Measurements from ENCODE around the gene RPL10A.
"Not testable (repeated sequence)": the region's sequence is repeated elsewhere in the genome, so short reads cannot be mapped to it uniquely, and the experiment has no call there.

RPL10A gene

GRCh38 chr6:35516712-35517111 is 48.5 kb downstream of the RPL10A start:
- TF ChIP-seq ZFX (IDR thresholded peaks at IDR 0.05), result no peak
- TF ChIP-seq, protein P1, sequence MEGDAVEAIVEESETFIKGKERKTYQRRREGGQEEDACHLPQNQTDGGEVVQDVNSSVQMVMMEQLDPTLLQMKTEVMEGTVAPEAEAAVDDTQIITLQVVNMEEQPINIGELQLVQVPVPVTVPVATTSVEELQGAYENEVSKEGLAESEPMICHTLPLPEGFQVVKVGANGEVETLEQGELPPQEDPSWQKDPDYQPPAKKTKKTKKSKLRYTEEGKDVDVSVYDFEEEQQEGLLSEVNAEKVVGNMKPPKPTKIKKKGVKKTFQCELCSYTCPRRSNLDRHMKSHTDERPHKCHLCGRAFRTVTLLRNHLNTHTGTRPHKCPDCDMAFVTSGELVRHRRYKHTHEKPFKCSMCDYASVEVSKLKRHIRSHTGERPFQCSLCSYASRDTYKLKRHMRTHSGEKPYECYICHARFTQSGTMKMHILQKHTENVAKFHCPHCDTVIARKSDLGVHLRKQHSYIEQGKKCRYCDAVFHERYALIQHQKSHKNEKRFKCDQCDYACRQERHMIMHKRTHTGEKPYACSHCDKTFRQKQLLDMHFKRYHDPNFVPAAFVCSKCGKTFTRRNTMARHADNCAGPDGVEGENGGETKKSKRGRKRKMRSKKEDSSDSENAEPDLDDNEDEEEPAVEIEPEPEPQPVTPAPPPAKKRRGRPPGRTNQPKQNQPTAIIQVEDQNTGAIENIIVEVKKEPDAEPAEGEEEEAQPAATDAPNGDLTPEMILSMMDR (conservative IDR thresholded peaks at IDR 0.05), result no peak
- H3K27ac ChIP-seq, result no peak overlapping the region

- H3K27ac ChIP-seq, result not testable (repeated sequence)
Observed at GRCh38 chr6:35517978-35518377, 49.8 kb downstream of the RPL10A start.

- no peak overlapping the region for H3K27ac ChIP-seq
- TF ChIP-seq ZFX (IDR thresholded peaks at IDR 0.05), result no peak
- TF ChIP-seq, protein P1 (conservative IDR thresholded peaks at IDR 0.05), result no peak
Observed at GRCh38 chr6:35518566-35519312, 50.5 kb downstream of the RPL10A start.

DNA sequence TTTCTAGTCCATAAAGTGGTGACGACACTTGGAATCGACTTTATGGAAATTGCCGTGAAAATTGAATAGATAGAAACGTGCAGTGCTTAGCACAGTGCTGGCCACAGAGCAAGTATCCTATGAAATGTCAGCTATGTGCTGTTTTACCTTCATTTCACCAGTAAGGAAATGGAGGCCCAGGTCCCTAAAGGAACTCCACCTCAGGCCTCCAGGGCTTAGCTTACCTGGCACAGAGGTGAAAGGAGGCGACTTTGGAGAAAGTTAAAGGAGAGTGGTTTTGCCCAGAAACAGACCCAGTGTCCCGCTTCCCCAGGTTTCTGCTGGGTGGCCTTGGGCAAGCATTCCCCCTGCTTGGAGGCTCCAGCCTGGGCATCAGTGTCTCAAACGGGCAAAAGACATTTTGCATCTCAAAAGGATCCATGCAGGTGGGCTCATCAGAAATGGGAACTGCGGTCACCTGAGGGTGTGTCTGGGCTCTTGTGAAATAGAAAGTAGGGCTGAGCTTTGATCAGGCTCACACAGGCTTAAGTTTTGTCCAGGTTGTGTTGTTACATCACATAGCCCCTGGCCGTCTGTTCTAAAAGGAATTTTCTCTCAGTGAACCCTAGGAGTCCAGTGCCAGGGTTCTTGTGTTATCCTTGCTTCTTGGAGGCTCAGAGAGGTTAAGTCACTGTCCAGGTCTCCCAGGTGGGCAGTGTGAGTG is 51.3 kb downstream of the RPL10A start:
- H3K27ac ChIP-seq, result no peak overlapping the region
- TF ChIP-seq ZFX (IDR thresholded peaks at IDR 0.05), result no peak
- TF ChIP-seq, protein P1 (conservative IDR thresholded peaks at IDR 0.05), result no peak

Data from C4-2B (cell line).